ENCODE results near the gene WDR49.

WDR49 gene

DNA sequence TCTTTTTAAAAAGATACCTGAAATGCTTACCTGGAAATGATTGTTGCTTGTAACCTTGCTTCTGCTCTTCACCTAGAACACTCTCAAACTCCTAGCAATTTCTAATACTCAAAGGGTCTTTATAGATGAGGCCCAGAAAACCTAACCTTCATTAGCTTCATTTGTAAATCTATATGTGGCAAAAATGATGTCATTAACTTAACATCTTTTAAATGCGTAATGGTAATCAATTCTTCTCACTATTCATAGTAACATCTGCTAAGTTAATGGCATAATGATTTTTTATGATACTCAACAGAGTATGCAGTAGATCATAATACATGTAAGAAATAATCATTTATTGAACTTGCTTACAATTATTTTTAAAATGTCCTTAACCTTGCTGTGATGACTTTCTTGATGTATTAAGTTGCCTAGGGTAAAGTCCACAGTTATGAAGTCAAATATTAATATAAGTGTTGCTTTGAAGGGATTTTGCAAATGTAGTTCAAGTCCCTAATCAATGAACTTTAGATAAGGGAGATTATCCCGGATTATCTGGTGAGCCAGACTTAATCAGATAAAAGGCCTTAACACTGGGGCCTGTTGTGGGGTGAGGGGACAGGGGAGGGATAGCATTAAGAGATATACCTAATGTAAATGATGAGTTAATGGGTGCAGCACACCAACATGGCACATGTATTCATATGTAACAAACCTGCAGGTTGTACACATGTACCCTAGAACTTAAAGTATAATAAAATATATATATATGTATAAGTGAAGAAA lies 169.8 kb downstream of the WDR49 start:
- DNase-seq = no peak

DNA sequence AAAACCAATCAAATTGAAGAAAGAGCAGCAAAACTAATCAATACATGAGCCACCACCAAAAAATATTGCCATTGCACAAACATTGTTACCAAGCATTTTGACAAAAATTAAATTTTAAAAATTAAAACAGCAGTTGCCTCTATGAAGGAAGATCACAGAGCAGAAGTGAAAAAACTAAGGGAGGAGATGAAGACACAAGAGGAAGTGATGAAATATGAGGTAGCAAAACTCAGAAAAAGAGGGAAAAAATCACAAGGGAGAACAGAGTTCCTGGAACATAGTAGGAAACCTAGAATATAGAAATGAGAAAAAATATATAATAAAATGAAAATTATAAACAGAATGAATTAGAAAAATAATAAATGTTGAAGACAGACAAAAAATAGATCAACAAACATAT lies 172.6 kb downstream of the WDR49 start:
- DNase-seq = no peak

DNA sequence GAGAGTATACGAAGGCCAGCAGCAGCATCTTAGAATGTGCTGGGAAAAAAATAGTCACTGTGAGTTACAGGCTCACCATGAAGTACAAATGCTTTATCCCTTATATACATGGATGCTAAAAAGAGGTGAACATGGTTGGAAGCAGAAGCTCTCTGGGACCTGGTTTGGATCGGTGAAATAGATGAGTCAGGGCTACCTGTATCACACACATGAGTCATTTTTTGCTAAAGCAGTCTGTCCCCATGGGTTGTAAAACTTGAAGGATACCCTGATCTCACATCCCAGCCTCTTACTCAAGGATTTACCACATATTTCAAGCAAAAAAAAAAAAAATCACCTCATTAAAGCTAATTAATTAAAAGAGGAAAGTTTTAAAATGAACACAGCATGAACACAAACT lies 173.0 kb downstream of the WDR49 start:
- DNase-seq = no peak

DNA sequence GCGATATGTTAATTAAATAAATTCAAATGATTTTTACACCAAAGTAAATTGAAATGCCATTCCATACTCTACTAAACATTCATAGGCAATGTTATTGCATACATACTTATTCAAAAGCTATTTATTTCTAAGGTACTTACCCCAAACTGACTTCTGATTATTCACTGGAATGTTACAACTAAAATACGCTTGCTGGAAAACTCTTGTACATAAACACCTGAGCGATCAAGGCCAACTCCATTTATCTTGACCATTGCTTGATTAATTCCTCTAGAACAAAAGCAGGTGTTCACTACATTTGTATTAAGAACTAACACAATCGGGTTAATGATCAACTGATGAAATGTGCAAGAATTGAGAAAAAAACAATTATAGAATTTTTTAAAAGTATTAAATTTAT lies 179.9 kb downstream of the WDR49 start, which contains the start of gene SERPINI2:
SERPINI2 (minus strand) TSS at position 180 of the 400 bp plus-strand sequence. CDS start 2,208 bp downstream, outside the sequence.
- DNase-seq = no peak

DNA sequence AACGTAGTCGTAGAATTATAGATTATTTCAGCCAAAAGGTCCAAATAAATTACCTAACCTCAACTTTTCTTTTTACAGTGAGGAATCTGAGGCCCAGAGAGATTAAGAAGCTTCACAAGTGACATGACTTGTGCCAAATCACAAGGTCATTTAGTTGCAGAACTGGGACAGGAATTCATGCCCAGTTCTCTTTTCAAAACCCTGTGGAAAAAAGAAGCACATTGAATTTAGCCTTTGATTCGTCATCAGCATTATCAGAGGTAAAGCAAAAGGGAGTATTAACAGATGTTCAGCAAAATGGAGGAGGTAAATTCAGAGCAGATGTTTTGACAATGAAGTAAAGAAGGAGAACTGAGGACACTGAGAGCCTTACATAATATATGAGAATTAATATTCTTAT lies 184.4 kb downstream of the WDR49 start:
- no peak for DNase-seq

DNA sequence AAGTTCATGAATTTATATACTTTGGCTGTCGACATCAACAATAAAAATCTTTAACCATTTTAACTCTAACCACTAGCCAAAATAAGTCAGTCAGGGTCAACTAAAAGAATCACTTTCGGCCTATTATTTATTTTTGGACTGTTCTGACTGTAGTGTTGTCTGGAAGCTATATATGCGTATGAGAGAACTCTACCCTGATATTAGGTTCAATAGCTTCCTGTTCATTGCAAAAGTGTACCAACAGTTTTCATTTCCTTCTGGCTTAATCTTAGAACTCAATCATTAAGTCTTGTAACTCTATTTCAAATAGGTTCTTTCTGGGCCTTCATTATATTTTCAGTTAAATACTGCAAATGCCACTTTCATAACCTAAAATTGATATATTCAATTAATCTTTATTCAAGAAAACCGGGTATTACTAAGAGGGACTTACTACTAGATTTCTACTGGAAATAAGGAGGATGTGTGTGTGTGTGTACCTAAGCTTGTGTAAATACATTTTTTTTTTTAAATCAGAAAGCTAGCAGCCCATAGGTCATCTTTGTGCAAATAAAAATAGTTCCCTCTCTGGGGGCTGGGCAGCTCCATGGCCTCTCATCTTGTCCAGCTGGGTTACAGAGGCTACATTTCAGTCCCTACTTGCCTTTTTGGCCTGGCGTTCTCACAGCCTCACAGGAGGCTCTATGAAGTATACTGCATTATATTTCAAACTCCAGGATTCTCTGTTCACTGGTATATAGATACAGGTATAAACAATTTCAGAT lies 185.7 kb downstream of the WDR49 start:
- no peak for DNase-seq

DNA sequence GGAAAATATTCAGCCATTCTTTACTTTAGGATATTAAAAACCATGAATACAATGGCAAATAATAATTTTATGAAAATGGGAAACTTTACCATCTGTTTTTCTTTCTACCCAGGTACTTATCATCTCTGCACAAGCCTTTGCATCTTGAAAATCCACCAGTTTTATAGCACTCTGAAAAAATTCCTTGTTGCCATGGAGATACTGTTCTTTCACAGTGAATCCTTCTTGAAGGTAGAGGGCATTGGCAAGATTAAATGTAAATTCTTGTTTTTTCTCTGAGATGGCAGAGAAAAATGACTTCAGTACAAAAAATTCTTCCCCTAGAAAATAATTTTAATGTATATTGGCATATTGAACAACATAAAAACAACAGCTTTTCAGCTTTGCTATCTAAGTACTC lies 186.8 kb downstream of the WDR49 start:
- no peak for DNase-seq

DNA sequence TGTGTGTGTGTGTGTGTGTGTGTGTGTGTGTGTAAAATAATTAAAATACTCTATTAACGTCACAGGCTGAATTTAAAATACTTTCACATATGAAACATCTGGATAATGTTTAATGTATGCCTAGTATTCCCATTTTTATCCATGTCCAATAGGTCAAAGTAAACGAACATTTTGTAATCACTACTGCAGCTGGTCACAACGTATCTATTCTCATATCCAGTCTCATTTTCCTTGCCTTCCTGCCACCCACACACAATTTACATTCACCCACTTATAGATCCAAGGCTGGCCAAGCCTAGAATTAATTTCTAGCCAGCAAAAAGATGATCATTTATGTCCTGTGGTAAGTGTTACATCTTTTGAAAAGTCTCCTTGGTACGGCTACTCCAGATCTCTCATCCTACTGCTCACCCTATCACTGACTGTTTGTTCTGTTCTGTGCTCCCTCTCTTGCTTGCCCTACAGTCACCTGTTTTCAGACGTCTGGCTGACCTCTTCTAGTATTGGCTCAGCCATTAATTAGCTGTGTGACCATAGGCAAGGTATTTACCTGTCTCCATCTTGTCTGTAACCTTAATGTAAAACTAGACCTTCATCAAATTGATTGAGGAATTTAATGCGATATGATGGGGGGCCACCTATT lies 197.5 kb downstream of the WDR49 start:
- DNase-seq = no peak

DNA sequence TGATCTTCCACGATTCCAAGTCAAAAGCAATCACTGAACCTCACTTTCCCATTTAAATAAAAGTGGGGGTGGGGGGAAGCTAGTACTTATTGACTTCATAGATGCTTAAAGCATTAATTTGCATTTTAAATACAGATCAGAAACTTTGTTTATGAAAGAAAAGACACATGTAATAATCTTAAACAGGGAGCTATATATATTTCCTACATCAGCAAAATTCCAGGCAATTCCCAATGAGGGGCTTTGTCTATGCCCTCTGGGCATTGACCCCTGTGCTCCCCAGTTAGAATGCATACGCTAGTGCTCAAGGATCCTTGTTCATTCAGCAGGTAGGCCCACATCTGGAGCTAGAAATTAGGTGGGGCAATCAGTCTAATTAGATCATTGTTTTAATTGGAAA lies 199.9 kb downstream of the WDR49 start:
- DNase-seq = no peak

DNA sequence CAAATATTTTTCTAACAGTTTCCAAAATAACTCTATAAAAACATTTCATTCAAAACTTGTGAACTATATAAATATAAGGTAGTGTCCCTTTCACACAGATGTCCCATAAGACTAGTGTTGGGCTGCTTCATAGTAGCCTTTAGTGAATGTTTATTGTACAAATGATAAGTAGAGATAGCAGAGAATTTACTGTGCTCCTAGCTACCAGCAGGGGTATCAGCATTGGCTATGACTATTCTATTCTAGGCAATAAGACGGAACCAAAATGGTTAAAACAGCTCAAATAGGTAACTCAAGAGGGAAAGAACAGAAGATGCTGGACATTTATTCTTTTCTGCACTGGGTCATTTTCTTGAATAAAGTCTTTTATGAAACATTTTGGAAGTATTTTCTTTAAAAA lies 202.5 kb downstream of the WDR49 start:
- DNase-seq = no peak

DNA sequence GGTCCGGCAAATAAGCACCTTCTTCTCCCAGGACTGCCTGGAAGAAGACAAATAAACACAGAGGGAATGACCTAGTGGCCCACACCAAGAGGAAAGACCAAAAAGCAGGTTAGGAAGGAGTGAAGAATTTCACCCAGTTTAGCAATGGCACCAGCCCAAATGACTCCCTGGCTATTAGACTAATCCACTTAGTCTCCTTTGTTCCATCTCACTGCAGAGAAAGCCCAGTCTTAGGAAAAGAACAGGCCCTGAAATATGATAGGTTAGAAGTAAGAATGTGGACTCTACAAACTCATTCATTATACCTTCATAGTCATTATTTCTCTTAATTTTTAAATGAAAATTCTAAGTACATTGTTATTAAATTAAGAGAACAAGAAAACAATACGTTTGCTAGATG lies 203.1 kb downstream of the WDR49 start:
- DNase-seq = no peak

DNA sequence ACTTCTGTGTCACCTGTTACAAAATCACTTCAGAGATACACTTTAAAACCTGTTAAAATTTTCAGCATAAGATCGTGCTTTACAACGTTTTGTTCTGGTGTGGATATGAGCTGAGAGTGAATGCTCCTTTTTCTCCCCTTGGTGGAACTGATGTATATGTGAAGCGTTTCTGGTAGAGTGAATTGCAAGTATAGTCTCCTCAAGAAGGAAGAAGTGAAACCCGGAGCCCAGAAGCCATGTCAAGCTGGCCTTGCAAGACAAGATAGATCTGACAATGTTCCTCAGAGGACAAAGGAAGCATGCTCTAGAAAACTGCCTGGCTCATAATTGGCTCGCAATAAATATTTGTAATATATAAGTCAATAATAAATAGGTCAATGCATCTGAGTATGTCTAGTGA lies 203.5 kb downstream of the WDR49 start:
- DNase-seq = no peak

DNA sequence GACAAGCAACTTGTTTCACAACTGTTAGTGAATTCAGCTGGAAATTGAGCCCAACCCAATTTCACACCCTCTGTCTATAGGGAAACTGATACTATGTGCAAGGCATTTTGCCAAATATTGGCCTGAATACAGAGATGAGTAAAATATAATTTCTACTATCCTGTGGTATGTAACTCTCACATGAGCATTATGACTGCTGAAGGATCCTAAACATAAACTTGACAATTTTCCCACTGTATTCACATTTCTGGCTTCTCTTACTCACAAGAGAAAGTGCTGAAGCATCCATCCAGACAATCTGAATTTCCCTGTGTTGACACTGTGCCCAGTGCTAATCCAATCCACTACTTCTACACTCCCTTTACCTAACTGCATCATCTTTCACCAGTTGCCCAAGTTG lies 208.3 kb downstream of the WDR49 start:
- DNase-seq = no peak

DNA sequence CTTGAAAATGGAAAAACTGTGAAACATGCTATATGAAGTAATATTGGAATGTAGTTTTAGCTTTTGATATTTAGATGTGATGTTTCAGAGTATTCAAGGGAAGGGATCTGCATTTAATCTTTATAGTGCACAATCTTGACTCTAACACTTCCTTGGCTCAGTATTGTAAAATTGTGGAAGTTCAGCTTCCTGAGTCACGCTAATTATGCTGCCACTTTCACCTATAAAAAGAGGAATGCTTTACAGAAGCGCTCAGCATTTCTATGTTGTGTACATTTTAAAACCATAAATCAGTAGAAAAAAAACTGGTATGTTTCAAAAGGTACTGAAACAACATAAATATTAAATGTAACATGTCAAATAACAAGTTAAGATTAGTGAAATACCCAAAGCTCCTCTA lies 212.5 kb downstream of the WDR49 start:
- DNase-seq = no peak

DNA sequence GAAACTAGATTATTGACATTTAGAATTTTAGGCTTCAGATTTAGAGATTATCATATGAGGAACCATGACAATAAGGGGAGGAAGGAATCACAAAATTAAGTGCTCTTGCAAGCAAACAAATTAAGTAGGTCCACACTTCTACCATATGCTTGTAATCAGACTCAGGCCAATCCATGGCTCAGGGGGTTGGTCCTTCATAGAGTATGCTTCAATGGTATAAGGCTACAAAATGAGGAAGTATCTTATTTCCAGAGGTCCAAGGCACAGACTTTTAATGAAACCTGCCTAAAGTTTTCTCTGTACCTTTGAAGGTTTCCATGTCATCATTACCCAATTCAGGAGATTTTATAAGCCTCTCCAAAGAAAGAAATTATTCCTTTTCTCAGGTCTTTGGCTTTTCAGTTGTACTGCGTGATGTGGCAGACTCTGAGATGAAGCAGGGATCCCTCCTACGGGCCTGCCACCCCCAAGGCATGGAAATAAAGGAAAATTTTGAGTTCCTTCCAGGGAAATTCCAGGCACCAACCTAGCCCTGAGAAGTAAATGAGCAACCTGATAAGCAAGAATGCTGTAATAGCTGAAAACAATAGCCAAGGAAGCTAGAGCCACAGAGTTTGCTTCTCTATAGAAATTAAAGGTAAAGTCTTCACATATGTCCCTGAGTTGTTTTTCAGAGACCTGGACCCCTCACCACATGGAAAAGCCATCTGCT lies 216.2 kb downstream of the WDR49 start:
- DNase-seq = no peak

Data from left hindlimb (tissue), 1 donor.